PFSK-1 (cell line): Measurements from ENCODE around the gene DNAH6.

ENCODE experiments used
- POLR2AphosphoS5 ChIP-seq: IDR thresholded peaks from 2 replicates; pipeline ENCODE4 v1.6.1; 2012; ENCODE audit warnings: low read depth, mild to moderate bottlenecking, control low read depth, low read length, moderate library complexity
- TAF1 ChIP-seq: IDR thresholded peaks from 2 replicates; pipeline ENCODE4 v1.6.1; 2012; ENCODE audit warnings: low read length, control low read depth, borderline replicate concordance; ENCODE audit not compliant: insufficient read depth
- TF ChIP-seq, protein P1 (sequence below), 2 experiments: IDR thresholded peaks; 2 replicates each; pipeline versions ENCODE4 v1.6.1 to v1.8.0; 2011 to 2012; ENCODE audit warnings: low read depth in 2 of 2, low read length in 2 of 2, control low read depth in 1 of 2, inconsistent platforms in 1 of 2, mild to moderate bottlenecking in 1 of 2, moderate library complexity in 1 of 2; ENCODE audit not compliant: insufficient read depth in 1 of 2

DNA sequence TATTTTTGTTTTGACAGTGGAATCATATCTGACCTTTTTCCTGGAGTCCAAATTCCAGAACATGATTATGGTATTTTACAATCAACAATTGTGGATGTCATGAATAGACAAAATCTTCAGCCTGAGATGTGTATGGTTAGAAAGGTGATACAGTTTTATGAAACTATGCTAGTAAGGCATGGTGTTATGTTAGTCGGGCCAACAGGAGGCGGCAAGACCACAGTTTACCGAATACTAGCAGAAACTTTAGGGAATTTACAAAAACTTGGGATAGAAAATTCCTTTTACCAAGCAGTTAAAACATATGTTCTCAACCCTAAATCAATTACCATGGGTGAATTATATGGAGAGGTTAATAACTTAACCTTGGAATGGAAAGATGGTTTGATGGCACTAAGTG is 137.0 kb downstream of the DNAH6 start:
- TF ChIP-seq POLR2AphosphoS5 (no peak), TAF1 (no peak)
- TF ChIP-seq, protein P1, sequence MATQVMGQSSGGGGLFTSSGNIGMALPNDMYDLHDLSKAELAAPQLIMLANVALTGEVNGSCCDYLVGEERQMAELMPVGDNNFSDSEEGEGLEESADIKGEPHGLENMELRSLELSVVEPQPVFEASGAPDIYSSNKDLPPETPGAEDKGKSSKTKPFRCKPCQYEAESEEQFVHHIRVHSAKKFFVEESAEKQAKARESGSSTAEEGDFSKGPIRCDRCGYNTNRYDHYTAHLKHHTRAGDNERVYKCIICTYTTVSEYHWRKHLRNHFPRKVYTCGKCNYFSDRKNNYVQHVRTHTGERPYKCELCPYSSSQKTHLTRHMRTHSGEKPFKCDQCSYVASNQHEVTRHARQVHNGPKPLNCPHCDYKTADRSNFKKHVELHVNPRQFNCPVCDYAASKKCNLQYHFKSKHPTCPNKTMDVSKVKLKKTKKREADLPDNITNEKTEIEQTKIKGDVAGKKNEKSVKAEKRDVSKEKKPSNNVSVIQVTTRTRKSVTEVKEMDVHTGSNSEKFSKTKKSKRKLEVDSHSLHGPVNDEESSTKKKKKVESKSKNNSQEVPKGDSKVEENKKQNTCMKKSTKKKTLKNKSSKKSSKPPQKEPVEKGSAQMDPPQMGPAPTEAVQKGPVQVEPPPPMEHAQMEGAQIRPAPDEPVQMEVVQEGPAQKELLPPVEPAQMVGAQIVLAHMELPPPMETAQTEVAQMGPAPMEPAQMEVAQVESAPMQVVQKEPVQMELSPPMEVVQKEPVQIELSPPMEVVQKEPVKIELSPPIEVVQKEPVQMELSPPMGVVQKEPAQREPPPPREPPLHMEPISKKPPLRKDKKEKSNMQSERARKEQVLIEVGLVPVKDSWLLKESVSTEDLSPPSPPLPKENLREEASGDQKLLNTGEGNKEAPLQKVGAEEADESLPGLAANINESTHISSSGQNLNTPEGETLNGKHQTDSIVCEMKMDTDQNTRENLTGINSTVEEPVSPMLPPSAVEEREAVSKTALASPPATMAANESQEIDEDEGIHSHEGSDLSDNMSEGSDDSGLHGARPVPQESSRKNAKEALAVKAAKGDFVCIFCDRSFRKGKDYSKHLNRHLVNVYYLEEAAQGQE (IDR thresholded peaks at IDR 0.05; ENCODE audit: insufficient read depth in 1 of 2, low read depth in 2 of 2, low read length in 2 of 2) = no peak
